ENCODE measurements around the gene NFIX. TPM values are rescaled to one million over a fixed set of nuclear protein-coding genes. Genes with fewer than 3 reads are reported as not detected.

NFIX gene
- total RNA-seq, 1 experiment from 2014 or later, result 69.7 TPM

DNA sequence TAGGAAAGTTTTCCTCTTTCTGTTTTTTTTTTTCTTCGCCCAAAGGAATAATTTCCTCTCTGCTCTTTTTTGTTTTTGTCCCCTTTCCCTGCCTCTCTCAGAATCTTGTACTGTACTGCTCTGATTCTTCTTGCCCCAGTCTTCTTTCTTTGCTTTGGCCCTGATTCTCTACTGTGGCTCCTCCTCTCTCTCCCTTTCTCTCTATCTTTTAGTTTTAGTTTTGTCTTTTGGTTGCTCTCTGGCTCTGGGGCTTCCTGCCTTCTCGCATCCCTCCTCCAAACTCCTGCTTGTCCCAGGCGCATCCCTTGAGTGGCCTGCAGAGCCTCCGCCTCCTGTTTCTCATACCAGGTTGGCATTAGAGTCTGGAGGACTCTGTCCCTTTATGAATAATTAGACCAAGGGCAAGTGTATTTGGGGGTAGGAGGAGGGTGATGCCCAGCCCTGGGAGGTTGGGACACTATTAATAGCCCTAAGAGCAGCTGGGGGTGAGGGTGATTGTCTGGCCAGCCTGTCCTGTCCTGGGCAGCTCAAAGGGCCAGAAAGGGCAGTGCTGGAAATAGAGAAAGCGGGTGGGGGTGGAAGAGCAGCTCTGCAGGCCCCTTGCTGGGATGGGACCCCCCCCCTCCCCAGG is 68.3 kb downstream of the NFIX start:
- CTCF ChIA-PET, result no interaction called here

GRCh38 chr19:13064092-13064489 is 68.8 kb downstream of the NFIX start:
- no peaks in the 10 kb centered on the region for H3K27me3 ChIP-seq (replicated peaks; ENCODE audit: insufficient read depth, low read depth, low read length, poor library complexity)
- H3K27ac ChIP-seq (ENCODE audit: low read depth, low read length, poor library complexity, severe bottlenecking), result no peak overlapping the region
- TF ChIP-seq, protein P1, sequence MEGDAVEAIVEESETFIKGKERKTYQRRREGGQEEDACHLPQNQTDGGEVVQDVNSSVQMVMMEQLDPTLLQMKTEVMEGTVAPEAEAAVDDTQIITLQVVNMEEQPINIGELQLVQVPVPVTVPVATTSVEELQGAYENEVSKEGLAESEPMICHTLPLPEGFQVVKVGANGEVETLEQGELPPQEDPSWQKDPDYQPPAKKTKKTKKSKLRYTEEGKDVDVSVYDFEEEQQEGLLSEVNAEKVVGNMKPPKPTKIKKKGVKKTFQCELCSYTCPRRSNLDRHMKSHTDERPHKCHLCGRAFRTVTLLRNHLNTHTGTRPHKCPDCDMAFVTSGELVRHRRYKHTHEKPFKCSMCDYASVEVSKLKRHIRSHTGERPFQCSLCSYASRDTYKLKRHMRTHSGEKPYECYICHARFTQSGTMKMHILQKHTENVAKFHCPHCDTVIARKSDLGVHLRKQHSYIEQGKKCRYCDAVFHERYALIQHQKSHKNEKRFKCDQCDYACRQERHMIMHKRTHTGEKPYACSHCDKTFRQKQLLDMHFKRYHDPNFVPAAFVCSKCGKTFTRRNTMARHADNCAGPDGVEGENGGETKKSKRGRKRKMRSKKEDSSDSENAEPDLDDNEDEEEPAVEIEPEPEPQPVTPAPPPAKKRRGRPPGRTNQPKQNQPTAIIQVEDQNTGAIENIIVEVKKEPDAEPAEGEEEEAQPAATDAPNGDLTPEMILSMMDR (conservative IDR thresholded peaks at IDR 0.05; ENCODE audit: low read depth, low read length), result no peak
- no peak for TF ChIP-seq EZH2 (IDR thresholded peaks at IDR 0.05; ENCODE audit: borderline replicate concordance, low read depth, low read length, poor library complexity, severe bottlenecking)
- H3K9me3 ChIP-seq (ENCODE audit: low read depth, low read length, poor library complexity, severe bottlenecking), result no peaks in the 10 kb centered on the region
- intact Hi-C loops (cut with micrococcal nuclease; ENCODE audit: unreplicated experiment), result no loop called here
- H3K36me3 ChIP-seq (ENCODE audit: insufficient read depth, low read length, poor library complexity, severe bottlenecking), result no peaks in the 10 kb centered on the region
- CTCF ChIA-PET, result no interaction called here
- no TSS peak for BruUV-seq (replicated peaks)
- H3K4me3 ChIP-seq (ENCODE audit: low read depth, low read length, poor library complexity, severe bottlenecking), result no peak overlapping the region
- POLR2A ChIA-PET (ENCODE audit: low non-redundant PET), result no interaction called here
- DNase-seq (ENCODE audit: low spot score), result no peak
- H3K4me1 ChIP-seq (ENCODE audit: insufficient read depth, low read length, poor library complexity, severe bottlenecking), result peaks cover 18% of the 10 kb centered on the region

More for the DNA sequence above, 68.3 kb downstream of the NFIX start:
- BruUV-seq (replicated peaks), result no TSS peak
- POLR2A ChIA-PET (ENCODE audit: low non-redundant PET), result no interaction called here
- H3K27ac ChIP-seq (ENCODE audit: low read depth, low read length, poor library complexity, severe bottlenecking), result no peak overlapping the region
- no peak overlapping the region for H3K4me3 ChIP-seq (ENCODE audit: low read depth, low read length, poor library complexity, severe bottlenecking)
- peaks cover 23% of the 10 kb centered on the region for H3K4me1 ChIP-seq (ENCODE audit: insufficient read depth, low read length, poor library complexity, severe bottlenecking)
- intact Hi-C loops (cut with micrococcal nuclease; ENCODE audit: unreplicated experiment), result no loop called here
- H3K36me3 ChIP-seq (ENCODE audit: insufficient read depth, low read length, poor library complexity, severe bottlenecking), result no peaks in the 10 kb centered on the region
- TF ChIP-seq, protein P1 (conservative IDR thresholded peaks at IDR 0.05; ENCODE audit: low read depth, low read length), result no peak
- no peak for TF ChIP-seq EZH2 (IDR thresholded peaks at IDR 0.05; ENCODE audit: borderline replicate concordance, low read depth, low read length, poor library complexity, severe bottlenecking)
- H3K27me3 ChIP-seq (replicated peaks; ENCODE audit: insufficient read depth, low read depth, low read length, poor library complexity), result no peaks in the 10 kb centered on the region
- DNase-seq (ENCODE audit: low spot score), result no peak
- no peaks in the 10 kb centered on the region for H3K9me3 ChIP-seq (ENCODE audit: low read depth, low read length, poor library complexity, severe bottlenecking)

GRCh38 chr19:13066226-13066625 is 71.0 kb downstream of the NFIX start:
- H3K4me3 ChIP-seq (ENCODE audit: low read depth, low read length, poor library complexity, severe bottlenecking), result no peak overlapping the region
- H3K27me3 ChIP-seq (replicated peaks; ENCODE audit: insufficient read depth, low read depth, low read length, poor library complexity), result no peaks in the 10 kb centered on the region
- CTCF ChIA-PET, result no interaction called here
- H3K36me3 ChIP-seq (ENCODE audit: insufficient read depth, low read length, poor library complexity, severe bottlenecking), result no peaks in the 10 kb centered on the region
- BruUV-seq (replicated peaks), result no TSS peak
- DNase-seq (ENCODE audit: low spot score), result no peak
- H3K4me1 ChIP-seq (ENCODE audit: insufficient read depth, low read length, poor library complexity, severe bottlenecking), result peaks cover 1% of the 10 kb centered on the region
- H3K9me3 ChIP-seq (ENCODE audit: low read depth, low read length, poor library complexity, severe bottlenecking), result no peaks in the 10 kb centered on the region
- TF ChIP-seq, protein P1 (conservative IDR thresholded peaks at IDR 0.05; ENCODE audit: low read depth, low read length), result no peak
- no peak for TF ChIP-seq EZH2 (IDR thresholded peaks at IDR 0.05; ENCODE audit: borderline replicate concordance, low read depth, low read length, poor library complexity, severe bottlenecking)
- intact Hi-C loops (cut with micrococcal nuclease; ENCODE audit: unreplicated experiment), result no loop called here
- POLR2A ChIA-PET (ENCODE audit: low non-redundant PET), result no interaction called here
- no peak overlapping the region for H3K27ac ChIP-seq (ENCODE audit: low read depth, low read length, poor library complexity, severe bottlenecking)

Data from A673 (cell line).